HEK293T (cell line): ENCODE measurements around the gene SYPL2.

Source experiments
- CTCF ChIA-PET: fragments of 350-600 bp; formaldehyde crosslinking; extraction: SDS; loops from one replicate; lab custom pipeline; 2021; ENCODE audit warnings: antibody characterized with exemption, inconsistent platforms; lab: Yijun Ruan, JAX
- POLR2A ChIA-PET: fragments of 350-600 bp; formaldehyde crosslinking; extraction: SDS; loops from one replicate; lab custom pipeline; 2020; ENCODE audit warnings: antibody characterized with exemption, inconsistent platforms; lab: Yijun Ruan, JAX
- DNase-seq: peaks from one replicate; pipeline ENCODE4 v3.0.0; 2012; ENCODE audit warnings: mixed read lengths; ENCODE audit errors: extremely low spot score
- ARNT ChIP-seq: fragments of 450-650 bp; IDR thresholded peaks from 2 replicates; pipeline ENCODE4 v1.6.1; 2017; ENCODE audit warnings: mild to moderate bottlenecking
- BHLHE40 ChIP-seq: fragments of 450-650 bp; IDR thresholded peaks from 2 replicates; pipeline ENCODE4 v1.6.1; 2016; ENCODE audit warnings: mild to moderate bottlenecking, moderate library complexity, borderline replicate concordance
- CTBP1 ChIP-seq: fragments of 450-650 bp; IDR thresholded peaks from 2 replicates; pipeline ENCODE4 v1.6.1; 2016; ENCODE audit warnings: borderline replicate concordance
- ELF4 ChIP-seq: fragments of 450-650 bp; IDR thresholded peaks from 2 replicates; pipeline ENCODE4 v1.6.1; 2017; ENCODE audit warnings: antibody characterized with exemption
- FOXA1 ChIP-seq: fragments of 450-650 bp; IDR thresholded peaks from 2 replicates; pipeline ENCODE4 v1.6.1; 2016; ENCODE audit warnings: mild to moderate bottlenecking
- FOXK2 ChIP-seq: fragments of 450-650 bp; IDR thresholded peaks from 2 replicates; pipeline ENCODE4 v1.6.1; 2016; ENCODE audit warnings: mild to moderate bottlenecking
- FOXM1 ChIP-seq: fragments of 450-650 bp; IDR thresholded peaks from 2 replicates; pipeline ENCODE4 v1.6.1; 2017; ENCODE audit warnings: mild to moderate bottlenecking, borderline replicate concordance
- HDGF ChIP-seq: fragments of 450-650 bp; IDR thresholded peaks from 2 replicates; pipeline ENCODE4 v1.6.1; 2017; ENCODE audit warnings: antibody characterized with exemption, borderline replicate concordance
- L3MBTL2 ChIP-seq: fragments of 450-650 bp; conservative IDR thresholded peaks from 2 replicates; pipeline ENCODE4 v1.6.1; 2016; ENCODE audit warnings: mild to moderate bottlenecking
- LEF1 ChIP-seq: fragments of 450-650 bp; IDR thresholded peaks from 2 replicates; pipeline ENCODE4 v1.6.1; 2017; ENCODE audit warnings: mild to moderate bottlenecking, borderline replicate concordance
- NFRKB ChIP-seq: fragments of 450-650 bp; IDR thresholded peaks from 2 replicates; pipeline ENCODE4 v1.6.1; 2016; ENCODE audit warnings: mild to moderate bottlenecking, moderate library complexity
- SP1 ChIP-seq: fragments of 450-650 bp; IDR thresholded peaks from 2 replicates; pipeline ENCODE4 v1.6.1; 2017
- SUZ12 ChIP-seq: fragments of 450-650 bp; IDR thresholded peaks from 2 replicates; pipeline ENCODE4 v1.6.1; 2016; ENCODE audit warnings: mild to moderate bottlenecking
- TARDBP ChIP-seq: fragments of 450-650 bp; IDR thresholded peaks from 2 replicates; pipeline ENCODE4 v1.6.1; 2016
- ZNF384 ChIP-seq: fragments of 450-650 bp; IDR thresholded peaks from 2 replicates; pipeline ENCODE4 v1.6.1; 2016
- TF ChIP-seq, protein P1 (sequence below): fragments of 450-650 bp; IDR thresholded peaks from 2 replicates; pipeline ENCODE4 v1.6.1; 2016

SYPL2 gene

DNA sequence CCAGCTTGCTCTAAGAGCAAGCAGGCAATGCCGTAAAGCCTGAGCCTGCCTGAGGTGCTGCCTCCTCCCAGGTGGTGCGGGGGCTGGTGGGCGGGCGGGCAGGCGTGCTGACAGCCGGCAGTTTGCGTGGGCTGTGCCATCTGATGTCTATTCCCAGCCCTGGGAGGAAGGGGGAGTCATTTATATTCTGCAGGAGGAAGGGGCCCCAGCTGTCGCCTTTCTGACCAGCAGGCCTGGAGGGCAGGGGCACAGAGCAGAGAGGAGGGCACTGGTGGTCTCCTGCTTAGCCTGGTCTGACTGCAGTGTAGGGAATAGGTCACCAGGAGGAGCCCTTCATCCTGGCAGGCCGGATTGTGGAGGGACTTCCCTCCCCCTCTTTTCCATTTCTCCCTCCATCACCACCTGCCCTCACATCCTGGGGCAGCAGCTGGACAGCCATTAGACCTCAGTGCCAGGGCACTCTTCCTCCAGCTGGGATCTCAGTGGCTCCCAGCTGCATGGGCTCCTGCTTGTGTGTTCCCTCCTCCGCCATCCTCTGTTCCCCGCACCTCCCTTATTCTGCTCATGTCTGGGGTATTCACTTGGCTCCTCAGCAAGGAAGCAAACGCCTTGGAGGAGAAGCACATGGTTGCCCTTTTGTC lies 31.9 kb downstream of the SYPL2 start:
- ChIA-PET CTCF (interaction anchor here (0.6 to 9.8 kb wide), 9 partner anchors 10 to 99 kb away, joined by 3 to 115 read pairs (median 5); partner anchors contain the start of gene AMIGO1), POLR2A (interaction anchor here (1.8 kb wide), 1 partner anchor 284 kb away, joined by 5 read pairs; the partner anchor contains the start of gene SARS1)
- TF ChIP-seq, protein P1, sequence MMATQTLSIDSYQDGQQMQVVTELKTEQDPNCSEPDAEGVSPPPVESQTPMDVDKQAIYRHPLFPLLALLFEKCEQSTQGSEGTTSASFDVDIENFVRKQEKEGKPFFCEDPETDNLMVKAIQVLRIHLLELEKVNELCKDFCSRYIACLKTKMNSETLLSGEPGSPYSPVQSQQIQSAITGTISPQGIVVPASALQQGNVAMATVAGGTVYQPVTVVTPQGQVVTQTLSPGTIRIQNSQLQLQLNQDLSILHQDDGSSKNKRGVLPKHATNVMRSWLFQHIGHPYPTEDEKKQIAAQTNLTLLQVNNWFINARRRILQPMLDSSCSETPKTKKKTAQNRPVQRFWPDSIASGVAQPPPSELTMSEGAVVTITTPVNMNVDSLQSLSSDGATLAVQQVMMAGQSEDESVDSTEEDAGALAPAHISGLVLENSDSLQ: no peak
- no peak for TF ChIP-seq BHLHE40
- no peak for TF ChIP-seq FOXK2
- no peak for TF ChIP-seq ARNT
- TF ChIP-seq TARDBP: no peak
- no peak for TF ChIP-seq ELF4
- TF ChIP-seq CTBP1: no peak
- TF ChIP-seq SP1: no peak
- DNase-seq: peak; percentile 74

DNA sequence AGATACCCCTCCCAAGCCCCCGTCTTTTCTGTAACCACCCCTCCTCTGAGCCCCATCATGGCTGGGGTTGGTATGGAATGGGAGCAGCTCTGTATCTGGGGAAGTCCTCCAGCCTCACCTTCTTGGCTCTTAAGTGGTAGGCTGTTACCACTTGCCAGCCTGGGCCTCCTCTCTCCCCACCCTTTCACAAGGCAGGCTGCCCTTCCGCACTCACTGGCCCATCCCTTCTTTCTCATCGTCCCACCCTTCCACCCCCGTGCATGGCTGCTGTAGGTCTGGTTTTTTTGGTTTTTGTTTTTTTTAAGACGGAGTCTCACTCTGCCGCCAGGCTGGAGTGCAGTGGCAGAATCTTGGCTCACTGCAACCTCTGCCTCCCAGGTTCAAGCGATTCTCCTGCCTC lies 32.7 kb downstream of the SYPL2 start:
- ChIA-PET CTCF (interaction anchor here (0.6 to 9.8 kb wide), 7 partner anchors 9 to 103 kb away, joined by 3 to 115 read pairs (median 5); no protein-coding TSS in a partner anchor), POLR2A (interaction anchor here (1.2 kb wide), 1 partner anchor 31 kb away, joined by 4 read pairs; no protein-coding TSS in a partner anchor)
- no peak for TF ChIP-seq ARNT
- TF ChIP-seq FOXK2: no peak
- no peak for TF ChIP-seq ELF4
- TF ChIP-seq FOXM1: no peak
- no peak for TF ChIP-seq LEF1
- no peak for TF ChIP-seq NFRKB
- TF ChIP-seq ZNF384: no peak
- TF ChIP-seq SP1: no peak
- TF ChIP-seq HDGF: no peak
- TF ChIP-seq, protein P1: no peak
- no peak for TF ChIP-seq L3MBTL2
- TF ChIP-seq BHLHE40: no peak
- TF ChIP-seq CTBP1: no peak
- no peak for TF ChIP-seq SUZ12
- TF ChIP-seq TARDBP: no peak
- TF ChIP-seq FOXA1: no peak
- DNase-seq: no peak

DNA sequence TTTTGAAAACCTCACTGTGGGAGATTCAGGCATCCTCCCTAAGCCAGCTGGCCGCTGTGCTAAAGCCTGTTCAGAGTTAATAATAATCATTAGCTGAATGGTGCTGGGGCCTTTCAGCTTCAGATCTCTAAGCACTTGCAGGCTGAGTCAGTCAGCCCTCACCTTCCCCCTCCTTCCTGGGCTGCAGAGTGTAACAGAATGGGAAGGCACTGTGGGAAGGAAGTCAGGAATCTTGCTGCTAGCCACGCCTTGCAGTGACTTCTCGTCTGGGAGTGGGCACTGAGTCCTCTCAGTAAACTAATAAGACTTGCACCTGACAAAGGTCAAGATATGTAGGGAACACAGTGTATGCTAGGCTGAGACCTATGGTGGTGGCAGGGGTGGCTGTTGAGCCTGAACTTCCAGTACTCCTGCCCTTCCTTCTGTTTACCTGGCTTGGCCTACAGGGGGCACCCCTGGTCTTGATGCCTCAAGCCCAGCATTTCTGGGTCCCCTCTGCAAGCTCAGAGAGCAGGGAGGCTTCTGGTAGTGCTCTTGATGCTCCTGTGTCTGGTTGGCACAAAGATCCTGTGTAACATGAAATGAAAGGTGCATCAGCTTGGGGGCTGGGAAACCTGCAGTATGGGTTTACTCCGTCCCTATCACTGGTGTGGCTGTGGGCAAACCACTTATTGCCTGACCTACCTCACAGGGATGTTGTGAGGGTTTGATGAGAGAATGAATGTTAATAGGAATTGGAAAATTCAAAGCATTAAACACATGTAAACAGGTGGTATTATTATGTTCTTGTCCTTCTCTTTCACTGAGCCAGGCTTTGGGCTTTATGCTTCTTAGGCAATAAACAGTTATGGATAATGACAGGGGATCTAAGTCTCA lies 33.6 kb downstream of the SYPL2 start:
- peak; percentile 58 for DNase-seq
- ChIA-PET POLR2A (interaction anchor here (1.0 to 1.2 kb wide), 2 partner anchors 31 to 33 kb away, joined by 3 to 4 read pairs; no protein-coding TSS in a partner anchor), CTCF (interaction anchor here (1.2 to 9.8 kb wide), 4 partner anchors 10 to 32 kb away, joined by 3 to 115 read pairs (median 6); partner anchors contain the start of gene AMIGO1)
- no peak for TF ChIP-seq ZNF384
- TF ChIP-seq ELF4: no peak
- TF ChIP-seq FOXA1: no peak

DNA sequence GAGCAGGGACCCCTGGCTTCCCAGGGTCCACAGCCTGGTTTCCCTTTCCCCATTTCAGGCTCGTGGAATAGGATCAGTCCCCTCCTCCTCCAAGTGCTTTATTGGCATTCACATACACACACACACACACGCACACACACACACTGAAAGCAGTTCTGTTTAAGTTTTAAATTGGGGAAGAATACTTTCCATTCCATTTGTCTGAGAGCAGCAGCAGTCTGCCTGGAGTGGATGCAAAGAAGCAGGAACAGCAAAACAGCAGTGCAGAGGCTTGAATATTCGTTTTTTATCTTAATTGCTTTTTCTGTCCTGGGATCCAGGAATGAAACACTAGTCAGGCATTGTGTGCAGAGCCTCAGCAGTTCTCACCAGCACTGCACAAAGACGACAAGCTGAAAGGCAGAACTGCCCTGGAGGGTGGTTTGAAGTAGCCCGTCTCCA lies 34.6 kb downstream of the SYPL2 start:
- no peak for DNase-seq
- CTCF ChIA-PET: interaction anchor here (1.2 to 9.8 kb wide), 2 partner anchors 9 to 31 kb away, joined by 3 to 115 read pairs; partner anchors contain the start of gene AMIGO1
- POLR2A ChIA-PET: no interaction called here
- no peak for TF ChIP-seq L3MBTL2
- no peak for TF ChIP-seq SUZ12
- no peak for TF ChIP-seq TARDBP
- TF ChIP-seq ZNF384: no peak
- TF ChIP-seq BHLHE40: no peak
- no peak for TF ChIP-seq FOXM1
- TF ChIP-seq FOXA1: no peak
- no peak for TF ChIP-seq CTBP1
- no peak for TF ChIP-seq ARNT

DNA sequence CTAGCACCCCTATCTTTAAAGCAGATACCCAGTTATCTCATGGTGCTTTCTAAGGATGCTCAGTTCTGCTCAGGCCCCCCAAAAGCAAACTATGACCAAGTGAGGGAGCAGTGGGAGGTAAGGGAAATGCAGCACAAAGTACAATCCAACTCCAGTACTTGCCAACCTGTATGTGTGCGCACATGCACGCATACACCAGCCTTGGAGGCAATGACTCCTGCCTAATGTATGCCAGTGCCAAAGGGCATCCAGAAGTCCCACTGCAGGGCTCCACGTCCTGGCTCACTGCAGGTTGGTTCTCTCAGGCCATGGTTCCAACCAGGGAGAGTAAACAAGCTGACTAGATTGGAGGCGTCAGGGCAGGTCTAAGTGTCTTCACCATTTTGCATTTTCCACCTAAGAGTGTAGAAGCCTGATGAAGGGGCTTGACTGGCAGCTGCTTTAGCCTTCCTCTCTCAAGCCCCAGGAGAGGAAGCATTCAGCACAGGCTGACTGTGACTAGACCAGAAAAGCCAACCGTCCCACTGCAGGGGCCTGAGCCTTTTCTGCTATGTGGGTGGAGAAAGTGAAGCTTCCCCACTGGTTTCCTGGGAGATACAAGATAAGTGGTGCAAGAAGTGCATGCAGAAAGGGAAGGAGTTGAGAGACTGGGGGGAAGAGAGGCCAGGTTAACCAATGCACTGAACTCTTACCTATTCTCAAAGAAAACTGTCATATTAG lies 35.5 kb downstream of the SYPL2 start:
- TF ChIP-seq FOXM1: no peak
- TF ChIP-seq SP1: no peak
- TF ChIP-seq TARDBP: no peak
- TF ChIP-seq, protein P1: no peak
- no peak for TF ChIP-seq HDGF
- TF ChIP-seq LEF1: no peak
- no peak for TF ChIP-seq SUZ12
- TF ChIP-seq FOXK2: no peak
- no peak for TF ChIP-seq ELF4
- TF ChIP-seq L3MBTL2: no peak
- no peak for TF ChIP-seq CTBP1
- TF ChIP-seq FOXA1: no peak
- TF ChIP-seq ARNT: no peak
- TF ChIP-seq ZNF384: no peak
- TF ChIP-seq NFRKB: no peak
- no peak for TF ChIP-seq BHLHE40
- CTCF ChIA-PET: interaction anchor here (1.5 kb wide), 1 partner anchor 11 kb away, joined by 4 read pairs; no protein-coding TSS in a partner anchor
- POLR2A ChIA-PET: no interaction called here
- DNase-seq: no peak
